ENCODE results near the gene TUBGCP2. TPM values are rescaled to one million over a fixed set of nuclear protein-coding genes. Genes with fewer than 3 reads are reported as not detected.

Gene TUBGCP2
- total and polyA plus RNA-seq, 2 experiments from 2014 or later = 39.7 to 53.9 TPM

GRCh38 chr10:133339708-133340380, 31.2 kb upstream of the TUBGCP2 start:
- WGBS, 2 experiments (ENCODE audit: low coverage in 1 of 2, low lambda C conversion rate in 2 of 2, missing lambda C conversion rate in 2 of 2) = 87 to 89% methylated on average over 13 of the region's 13 CpGs
- Histone ChIP-seq H4K20me1 (ENCODE audit: insufficient read depth) (no peaks in the 10 kb centered on the region), H3K4me2 (ENCODE audit: unreplicated experiment) (no peak overlapping the region), H3F3A (ENCODE audit: insufficient read depth) (no peaks in the 10 kb centered on the region), H3K9me2 (ENCODE audit: insufficient read depth) (no peaks in the 10 kb centered on the region), H3K4me1 (ENCODE audit: insufficient read depth) (no peaks in the 10 kb centered on the region), H3K27ac (no peak overlapping the region), H3K9me3 (ENCODE audit: low read depth) (no peaks in the 10 kb centered on the region), H3K36me3 (ENCODE audit: low read depth) (no peaks in the 10 kb centered on the region), H3K79me2 (ENCODE audit: insufficient read depth) (no peaks in the 10 kb centered on the region), H3K4me3 (no peak overlapping the region), H2AFZ (no peak overlapping the region), H3K9ac (no peak overlapping the region), H3K27me3 (replicated peaks; ENCODE audit: insufficient read depth) (peaks cover 38% of the 10 kb centered on the region)
- TF ChIP-seq EZH2 (IDR thresholded peaks at IDR 0.05; ENCODE audit: insufficient read depth, poor library complexity, severe bottlenecking) (no peak), EZH2phosphoT487 (IDR thresholded peaks at IDR 0.05; ENCODE audit: insufficient read depth, low read depth) (no peak)
- no peak for DNase-seq
- in situ Hi-C loops (cut with MboI) = no loop called here

DNA sequence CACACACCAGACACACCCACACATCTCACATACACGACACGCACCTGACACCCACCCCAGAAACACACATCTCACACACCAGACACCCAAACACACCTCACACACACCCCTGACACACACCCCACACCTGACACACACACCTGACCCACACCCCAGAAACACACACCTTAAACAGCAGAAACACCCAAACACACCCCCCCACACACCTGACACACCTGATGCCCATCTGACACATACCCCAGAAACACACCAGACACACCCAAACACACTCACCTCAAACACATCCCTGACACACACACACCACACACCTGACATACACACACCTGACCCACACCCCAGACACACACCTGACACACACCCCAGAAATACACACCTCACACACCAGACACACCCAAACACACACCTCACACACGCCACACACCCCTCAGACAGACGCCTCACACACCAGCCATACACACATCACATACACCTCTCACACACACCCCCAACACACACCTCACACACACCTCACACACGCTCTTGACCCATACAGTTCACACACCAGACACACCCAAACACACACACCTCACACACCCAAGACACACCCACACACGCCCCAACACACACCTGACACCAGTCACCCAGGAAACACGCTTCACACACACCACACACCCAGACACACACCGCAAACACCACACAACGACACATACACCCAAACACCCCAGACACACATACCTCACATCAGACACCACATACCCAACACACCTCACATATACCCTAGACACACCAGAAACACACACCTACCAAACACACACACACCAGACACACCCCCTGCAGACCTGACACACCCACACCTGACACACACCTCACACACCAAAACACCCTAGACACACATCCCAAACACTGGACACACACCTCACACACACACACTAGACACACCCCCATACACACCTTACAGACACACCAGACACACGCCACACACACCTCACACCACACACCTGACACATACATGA, 29.7 kb upstream of the TUBGCP2 start:
- no peak overlapping the region for H3K4me3 ChIP-seq
- no peak overlapping the region for H3K4me2 ChIP-seq (ENCODE audit: unreplicated experiment)
- no peaks in the 10 kb centered on the region for H3K36me3 ChIP-seq (ENCODE audit: low read depth)
- peaks cover 37% of the 10 kb centered on the region for H3K27me3 ChIP-seq (replicated peaks; ENCODE audit: insufficient read depth)
- DNase-seq = no peak
- WGBS, 2 experiments (ENCODE audit: low coverage in 1 of 2, low lambda C conversion rate in 2 of 2, missing lambda C conversion rate in 2 of 2) = 79 to 83% methylated on average over 9 to 10 of the region's 10 CpGs
- H3F3A ChIP-seq (ENCODE audit: insufficient read depth) = no peaks in the 10 kb centered on the region
- H3K79me2 ChIP-seq (ENCODE audit: insufficient read depth) = no peaks in the 10 kb centered on the region
- no peak for TF ChIP-seq EZH2phosphoT487 (IDR thresholded peaks at IDR 0.05; ENCODE audit: insufficient read depth, low read depth)
- TF ChIP-seq EZH2 (IDR thresholded peaks at IDR 0.05; ENCODE audit: insufficient read depth, poor library complexity, severe bottlenecking) = no peak
- no peaks in the 10 kb centered on the region for H3K9me3 ChIP-seq (ENCODE audit: low read depth)
- no peaks in the 10 kb centered on the region for H4K20me1 ChIP-seq (ENCODE audit: insufficient read depth)
- H3K27ac ChIP-seq = no peak overlapping the region
- H3K9me2 ChIP-seq (ENCODE audit: insufficient read depth) = no peaks in the 10 kb centered on the region
- no peaks in the 10 kb centered on the region for H3K4me1 ChIP-seq (ENCODE audit: insufficient read depth)
- H3K9ac ChIP-seq = no peak overlapping the region
- in situ Hi-C loops (cut with MboI) = no loop called here
- no peak overlapping the region for H2AFZ ChIP-seq

- Histone ChIP-seq H3K9ac (no peak overlapping the region), H3K27me3 (replicated peaks; ENCODE audit: insufficient read depth) (peaks cover 35% of the 10 kb centered on the region), H3K4me2 (ENCODE audit: unreplicated experiment) (no peak overlapping the region), H3K27ac (no peak overlapping the region), H3K79me2 (ENCODE audit: insufficient read depth) (no peaks in the 10 kb centered on the region), H2AFZ (no peak overlapping the region), H4K20me1 (ENCODE audit: insufficient read depth) (no peaks in the 10 kb centered on the region), H3K36me3 (ENCODE audit: low read depth) (no peaks in the 10 kb centered on the region), H3K4me1 (ENCODE audit: insufficient read depth) (no peaks in the 10 kb centered on the region), H3K9me3 (ENCODE audit: low read depth) (no peaks in the 10 kb centered on the region), H3F3A (ENCODE audit: insufficient read depth) (no peaks in the 10 kb centered on the region), H3K9me2 (ENCODE audit: insufficient read depth) (no peaks in the 10 kb centered on the region), H3K4me3 (no peak overlapping the region)
- in situ Hi-C loops (cut with MboI) = no loop called here
- 65 to 75% methylated on average over 3 of the region's 3 CpGs for WGBS, 2 experiments (ENCODE audit: low coverage in 1 of 2, low lambda C conversion rate in 2 of 2, missing lambda C conversion rate in 2 of 2)
- no peak for TF ChIP-seq EZH2 (IDR thresholded peaks at IDR 0.05; ENCODE audit: insufficient read depth, poor library complexity, severe bottlenecking)
- no peak for TF ChIP-seq EZH2phosphoT487 (IDR thresholded peaks at IDR 0.05; ENCODE audit: insufficient read depth, low read depth)
- DNase-seq = no peak
These were observed 28.7 kb upstream of the TUBGCP2 start for GRCh38 chr10:133337370-133337725.

GRCh38 chr10:133336577-133337369, 28.1 kb upstream of the TUBGCP2 start, which contains the start of gene CALY:
CALY (minus strand) TSS chr10:133336896; CDS start chr10:133328989, 7,907 bp downstream.
- Histone ChIP-seq H3K4me2 (ENCODE audit: unreplicated experiment) (peak within 1 kb of the TSS; percentile 44), H3K9me3 (ENCODE audit: low read depth) (no peaks in the 10 kb centered on the region), H4K20me1 (ENCODE audit: insufficient read depth) (no peaks in the 10 kb centered on the region), H3K4me1 (ENCODE audit: insufficient read depth) (no peaks in the 10 kb centered on the region), H3F3A (ENCODE audit: insufficient read depth) (no peaks in the 10 kb centered on the region), H3K9me2 (ENCODE audit: insufficient read depth) (no peaks in the 10 kb centered on the region), H3K36me3 (ENCODE audit: low read depth) (no peaks in the 10 kb centered on the region), H2AFZ (no peak within 1 kb of the TSS), H3K27me3 (replicated peaks; ENCODE audit: insufficient read depth) (peaks cover 41% of the 10 kb centered on the region), H3K79me2 (ENCODE audit: insufficient read depth) (no peaks in the 10 kb centered on the region), H3K9ac (no peak within 1 kb of the TSS), H3K4me3 (peak within 1 kb of the TSS; percentile 56; the same call in 1 of the 2 replicates), H3K27ac (no peak within 1 kb of the TSS)
- in situ Hi-C loops (cut with MboI) = no loop called here
- DNase-seq = peak; percentile 15
- 13 to 22% methylated on average over 11 to 55 of the region's 63 CpGs for WGBS, 2 experiments (ENCODE audit: low coverage in 1 of 2, low lambda C conversion rate in 2 of 2, missing lambda C conversion rate in 2 of 2)
- TF ChIP-seq EZH2 (IDR thresholded peaks at IDR 0.05; ENCODE audit: insufficient read depth, poor library complexity, severe bottlenecking) = no peak
- no peak for TF ChIP-seq EZH2phosphoT487 (IDR thresholded peaks at IDR 0.05; ENCODE audit: insufficient read depth, low read depth)

Data from GM23248 (cell line).